GM19043 (cell line): ENCODE data around the gene CCDC146.
"Not testable (repeated sequence)": the region's sequence is repeated elsewhere in the genome, so short reads cannot be mapped to it uniquely, and the experiment has no call there.

Source experiments
- ATAC-seq: cut with Tn5 transposase; IDR thresholded peaks from one replicate; pipeline ENCODE4 v1.9.1; 2021; ENCODE audit warnings: low read depth; ENCODE audit not compliant: unreplicated experiment

Gene CCDC146

DNA sequence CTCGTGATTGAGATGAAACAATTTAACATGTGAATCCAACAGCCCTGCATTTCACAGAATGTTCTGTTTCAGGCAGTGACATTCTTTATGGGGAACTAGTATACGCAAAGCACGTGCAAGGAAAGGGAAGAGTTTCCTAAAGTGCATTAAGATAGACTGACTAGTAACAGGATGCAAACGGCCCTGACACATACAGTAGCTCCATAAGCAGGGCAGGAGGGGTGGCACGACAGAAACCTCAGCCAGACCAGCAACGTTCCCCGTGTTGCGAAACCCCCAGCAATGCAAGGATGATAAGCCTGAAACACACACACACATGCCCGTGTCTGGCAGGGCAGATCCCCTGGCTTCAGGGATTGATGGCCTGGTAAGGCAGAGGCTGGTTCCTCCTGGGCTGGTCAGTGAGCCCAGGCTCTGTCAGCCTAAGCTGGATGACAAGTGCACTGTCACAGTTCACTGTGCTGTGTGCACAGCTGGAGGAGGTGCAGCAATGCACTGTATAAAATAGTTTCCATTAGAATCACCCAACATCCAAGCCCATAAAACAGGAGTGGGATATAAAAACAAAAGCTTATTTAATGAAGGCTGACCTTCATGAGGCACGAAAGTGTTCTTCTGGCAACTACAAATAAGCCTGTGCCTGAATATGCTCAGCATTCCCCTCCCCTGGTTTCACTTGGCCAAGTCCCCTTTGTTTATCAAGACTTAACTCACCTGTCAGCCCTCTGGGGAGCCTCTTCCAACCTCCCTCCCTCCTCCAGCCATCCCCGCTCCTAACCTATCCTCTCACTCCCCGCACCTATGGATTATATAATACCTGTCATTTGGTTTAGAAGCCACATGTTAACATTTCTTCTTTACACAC is 204.9 kb downstream of the CCDC146 start:
- ATAC-seq = no peak

DNA sequence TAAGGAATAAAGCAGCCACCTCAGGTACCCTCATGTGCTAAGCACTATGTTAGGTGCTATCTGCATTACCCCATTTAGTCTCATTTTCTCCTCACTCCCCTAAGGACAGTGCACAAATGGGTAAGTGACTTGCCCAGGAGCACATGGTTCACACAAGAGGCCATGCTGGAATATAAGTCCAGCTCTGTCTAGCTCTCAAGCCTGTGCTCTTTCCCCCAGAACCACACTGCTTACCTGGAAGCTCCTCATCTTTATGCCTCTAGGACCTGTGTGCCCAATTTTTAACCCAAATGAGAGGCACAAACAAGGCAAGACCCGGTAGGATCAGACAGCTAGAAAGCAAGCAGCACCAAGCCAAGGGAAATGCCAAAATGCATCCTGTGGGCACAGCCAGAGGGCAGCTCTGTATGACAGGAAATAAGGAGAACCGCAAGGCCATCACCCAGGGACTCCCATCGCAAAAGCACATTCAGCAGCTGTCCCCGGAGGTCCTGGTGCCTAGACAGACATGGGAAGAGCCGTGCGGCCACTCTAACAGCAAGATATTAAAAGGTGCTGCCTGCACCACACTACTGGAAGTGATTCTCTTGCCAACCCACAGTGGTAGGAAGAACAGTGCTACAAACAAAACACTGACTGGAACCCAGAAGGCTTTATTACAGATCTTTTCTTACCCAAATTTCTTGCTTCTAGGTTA is 205.7 kb downstream of the CCDC146 start:
- no peak for ATAC-seq

DNA sequence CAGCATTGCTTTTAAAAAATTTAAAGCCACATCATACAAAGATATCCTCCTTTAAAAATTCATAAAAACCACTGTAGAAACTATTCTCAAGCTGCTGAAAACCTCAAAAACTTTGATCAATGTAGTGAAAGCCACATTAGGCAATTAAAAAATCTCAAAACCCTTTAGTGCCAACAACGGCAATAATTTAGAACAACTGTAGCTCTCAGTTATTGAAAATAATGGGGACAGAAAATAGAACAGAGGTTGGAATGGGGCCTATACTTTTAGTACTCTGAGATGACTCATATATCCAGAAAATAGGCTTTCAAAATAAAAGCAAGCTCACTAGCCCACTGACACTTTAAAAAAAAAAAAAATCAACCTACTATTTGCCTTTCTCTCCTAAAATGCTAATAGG is 206.3 kb downstream of the CCDC146 start:
- ATAC-seq = no peak

DNA sequence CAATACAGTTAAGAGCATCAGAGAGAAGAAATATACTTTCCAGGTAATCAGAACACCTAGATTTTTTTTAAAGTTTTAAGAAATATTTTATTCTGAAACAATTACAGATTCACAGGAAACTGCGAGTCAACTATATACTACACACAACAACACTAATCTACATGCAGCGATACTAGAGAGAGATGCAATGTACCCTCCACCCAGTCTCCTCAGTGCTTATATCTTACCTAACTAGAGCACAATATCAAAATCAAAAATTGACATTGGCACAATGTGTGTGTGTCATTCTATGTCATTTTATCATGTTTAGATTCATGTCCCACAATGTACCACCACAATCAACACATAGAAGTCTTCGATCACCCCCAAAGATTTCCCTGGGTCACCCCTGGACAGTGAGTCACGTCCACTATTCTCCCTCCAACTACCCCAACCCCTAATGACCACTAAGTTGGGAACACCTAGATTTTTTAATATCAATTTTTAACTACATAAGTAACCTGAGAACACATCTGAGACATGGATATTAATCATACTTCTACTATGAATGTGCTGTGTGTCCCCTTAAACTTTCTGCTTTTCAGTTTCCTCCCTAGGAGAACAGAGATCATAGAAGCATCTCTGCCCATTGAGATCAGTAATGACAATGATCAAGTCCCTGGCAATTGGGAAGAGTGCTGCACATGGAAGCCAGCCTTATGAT is 207.2 kb downstream of the CCDC146 start:
- ATAC-seq = no peak

DNA sequence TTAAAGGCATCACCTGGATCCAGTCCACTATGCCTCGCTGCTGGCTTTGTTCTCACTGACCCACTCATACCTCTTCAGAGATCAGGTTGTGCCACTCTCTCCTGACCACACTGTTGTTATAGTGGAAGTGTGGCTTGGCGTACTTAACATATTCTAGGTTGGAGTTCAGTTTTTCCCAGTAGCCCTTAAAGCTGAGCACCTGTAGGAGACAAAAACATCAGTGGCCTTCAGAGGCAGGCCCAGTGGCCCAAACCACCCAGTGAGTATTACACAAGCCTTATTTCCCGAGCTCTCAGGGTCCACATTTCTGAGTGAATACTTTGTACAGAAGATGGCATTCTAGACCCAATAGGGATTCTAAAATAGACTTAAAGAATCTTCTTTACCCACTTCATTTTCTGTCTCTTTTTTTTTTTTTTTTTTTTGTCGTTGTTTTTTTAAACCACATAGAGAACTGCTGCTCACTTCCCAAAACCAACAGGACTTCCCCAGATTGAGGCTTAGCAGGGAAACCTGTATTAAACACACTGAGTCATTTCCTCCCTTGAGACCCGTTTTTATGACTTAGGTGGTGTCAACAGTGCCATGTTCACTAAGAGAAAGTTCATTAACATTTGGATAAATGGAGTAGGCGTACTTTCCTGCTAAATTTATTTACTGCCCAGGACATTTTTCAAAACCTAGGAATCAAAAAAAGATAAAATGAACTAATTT is 207.9 kb downstream of the CCDC146 start:
- ATAC-seq = peak; percentile 62

DNA sequence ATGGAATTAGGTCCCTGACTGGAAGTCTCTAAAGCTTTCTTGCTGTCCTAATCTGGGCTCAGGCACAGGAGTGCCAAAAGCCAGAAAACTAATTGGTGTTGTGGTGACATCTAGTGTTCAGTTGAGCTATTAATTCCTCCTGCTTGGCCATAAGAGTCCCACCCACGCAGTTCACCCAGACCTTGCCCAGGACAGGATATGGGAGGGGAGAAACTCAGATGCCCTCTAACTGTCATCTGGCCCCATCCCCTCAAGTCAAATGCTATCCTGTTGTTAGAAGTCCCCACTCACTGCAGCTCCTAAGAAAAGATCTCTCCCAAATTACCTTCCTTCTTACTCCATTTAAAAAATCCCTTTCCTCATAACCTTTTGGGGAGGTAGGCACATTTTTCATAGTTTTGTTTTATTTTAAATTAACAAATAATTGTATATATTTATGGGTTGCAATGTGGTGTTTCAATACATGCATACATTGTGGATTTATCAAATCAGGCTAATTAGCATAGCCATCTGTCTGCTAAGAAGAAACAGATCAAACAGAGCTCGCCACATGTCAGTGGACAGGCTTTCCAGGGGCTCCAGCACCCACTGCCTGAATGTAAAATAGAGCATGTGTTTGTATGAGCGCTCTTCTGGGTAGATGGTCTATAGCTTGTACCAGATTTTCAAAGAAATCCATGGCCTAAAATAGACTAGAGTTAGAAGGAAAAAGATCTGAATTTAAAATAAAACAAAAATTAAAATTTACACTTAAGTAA is 209.7 kb downstream of the CCDC146 start:
- ATAC-seq = peak; percentile 62

DNA sequence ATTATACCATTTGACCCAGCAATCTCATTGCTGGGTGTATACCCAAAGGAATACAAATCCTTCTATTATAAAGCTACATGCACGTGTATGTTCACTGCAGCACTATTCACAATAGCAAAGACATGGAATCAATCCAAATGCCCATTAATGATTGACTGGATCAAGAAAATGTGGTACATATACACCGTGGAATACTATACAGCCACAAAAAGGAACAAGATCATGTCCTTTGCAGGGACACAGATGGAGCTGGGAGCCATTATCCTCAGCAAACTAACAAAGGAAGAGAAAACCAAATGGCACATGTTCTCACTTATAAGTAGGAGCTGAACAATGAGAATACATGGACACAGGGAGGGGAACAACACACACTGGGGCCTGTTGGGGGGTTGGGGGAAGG is 211.6 kb downstream of the CCDC146 start:
- not testable (repeated sequence) for ATAC-seq

DNA sequence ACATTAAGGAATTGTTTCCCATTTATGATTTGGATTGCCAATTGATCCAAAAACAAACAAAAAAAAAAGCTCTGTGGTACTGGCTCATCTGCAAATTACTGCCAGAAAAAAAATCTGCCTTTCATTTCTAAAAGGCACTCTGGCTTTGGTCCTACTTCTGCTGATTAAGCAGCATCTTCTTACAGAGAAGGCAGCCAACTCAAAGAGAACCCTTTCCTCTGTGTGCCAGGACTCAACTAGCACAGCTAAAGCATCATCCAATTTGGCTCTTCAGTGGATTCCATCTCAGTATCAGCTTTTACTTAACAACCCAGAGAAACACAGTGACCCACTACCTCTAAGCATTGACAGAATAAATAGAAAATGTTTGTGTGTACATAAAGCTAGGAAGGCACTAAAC is 213.2 kb downstream of the CCDC146 start:
- no peak for ATAC-seq

DNA sequence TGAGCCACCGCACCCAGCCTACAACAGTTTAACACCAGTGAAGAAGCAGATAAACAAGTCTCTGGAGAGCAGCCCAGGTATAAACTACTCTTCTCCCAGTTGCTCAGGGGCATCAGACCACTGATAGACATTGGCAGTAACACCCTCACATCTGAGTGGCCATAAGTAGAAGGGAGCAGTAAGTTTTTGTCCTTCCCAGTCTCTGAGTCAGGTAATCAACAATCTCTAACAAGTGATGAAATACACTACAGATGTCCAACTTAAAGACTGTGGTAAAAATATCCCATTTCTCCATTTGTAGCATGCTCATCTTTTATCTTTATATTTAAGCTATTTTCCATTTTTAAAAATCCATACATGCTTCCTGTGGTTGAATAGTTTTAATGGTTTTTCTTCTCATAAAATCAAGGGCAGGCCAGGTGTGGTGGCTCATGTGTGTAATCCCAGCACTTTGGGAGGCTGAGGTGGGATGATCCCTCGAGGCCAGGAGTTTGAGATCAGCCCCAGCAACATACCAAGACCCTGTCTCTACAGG is 215.1 kb downstream of the CCDC146 start:
- ATAC-seq = no peak

DNA sequence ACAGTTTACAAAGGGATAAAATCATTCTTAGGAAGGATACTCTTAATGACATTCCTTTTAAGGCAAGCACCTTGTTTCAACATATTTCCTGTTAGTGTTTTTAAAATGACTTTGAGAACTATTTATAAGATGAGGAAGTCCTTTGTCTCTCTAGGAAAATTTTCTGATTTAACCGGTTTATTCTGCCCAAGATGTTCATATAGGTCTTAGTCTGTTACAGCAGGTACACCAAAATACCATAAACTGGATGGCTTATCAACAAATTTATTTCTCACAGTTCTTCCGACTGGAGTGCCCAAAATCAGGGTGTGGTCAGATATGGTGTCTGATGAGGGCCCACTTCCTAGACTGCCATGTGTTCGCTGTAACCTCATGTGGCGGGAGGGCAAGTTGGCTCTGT is 215.8 kb downstream of the CCDC146 start:
- no peak for ATAC-seq

DNA sequence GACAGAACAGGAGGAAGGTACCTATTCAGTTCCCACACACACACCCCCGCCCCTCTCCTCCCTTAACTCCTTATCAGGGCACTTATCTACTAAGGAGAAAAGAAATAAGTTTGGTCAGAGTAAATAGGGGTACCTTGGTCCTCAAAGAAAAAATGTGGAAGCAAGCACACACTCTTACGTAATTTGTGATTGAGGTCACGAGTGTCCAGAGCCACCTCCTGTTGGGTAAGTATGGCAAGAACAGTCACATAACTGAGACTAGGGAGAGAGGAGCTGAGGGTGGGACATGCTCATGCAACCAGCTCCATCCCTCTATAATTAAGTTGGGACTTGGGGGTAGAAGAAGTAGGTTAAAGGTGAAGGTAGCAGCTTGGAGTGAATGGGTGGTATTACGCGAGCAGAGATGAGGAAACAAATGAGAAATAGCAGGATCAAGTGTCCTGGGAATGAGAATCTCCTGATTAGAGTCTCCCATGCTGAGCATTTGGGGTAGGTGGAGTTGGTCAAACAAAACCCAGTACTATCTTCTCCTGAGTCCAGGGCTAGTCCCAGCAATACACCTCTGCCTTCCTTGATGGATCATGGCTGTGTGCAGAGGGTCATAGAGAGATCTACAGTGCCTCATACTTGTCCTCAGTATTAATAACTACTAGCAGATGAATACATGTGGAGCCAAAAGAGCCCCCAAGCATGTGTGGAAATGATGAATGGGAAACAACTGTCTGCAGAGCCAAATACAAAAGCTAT is 216.6 kb downstream of the CCDC146 start:
- ATAC-seq = no peak

DNA sequence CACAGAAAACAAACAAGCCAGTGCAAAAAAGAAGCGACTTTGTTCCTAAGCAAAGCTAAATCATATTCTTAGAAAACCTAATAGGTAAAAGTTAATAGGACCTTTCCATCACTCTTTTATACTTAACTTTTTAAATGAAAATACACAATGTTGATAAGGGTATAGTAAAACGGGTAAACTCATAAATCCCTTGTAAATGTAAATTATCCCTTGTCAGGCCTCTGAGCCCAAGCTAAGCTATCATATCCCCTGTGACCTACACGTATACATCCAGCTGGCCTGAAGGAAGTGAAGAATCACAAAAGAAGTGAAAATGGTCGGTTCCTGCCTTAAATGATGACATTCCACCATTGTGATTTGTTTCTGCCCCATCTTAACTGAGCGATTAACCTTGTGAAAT is 217.3 kb downstream of the CCDC146 start:
- ATAC-seq = no peak
